CD4-positive, alpha-beta memory T cell (primary cell): ENCODE results near the gene SNTG2. TPM values are rescaled to one million over a fixed set of nuclear protein-coding genes. Genes with fewer than 3 reads are reported as not detected.

Source experiments
- CTCF ChIA-PET: fragments of 350-600 bp; sonication (Branson Sonifier 250); formaldehyde crosslinking; loops from one replicate; lab custom pipeline; 2021; ENCODE audit warnings: inconsistent platforms; ENCODE audit not compliant: partially characterized antibody; lab: Charles Lee
- POLR2A ChIA-PET: fragments of 350-600 bp; sonication (Branson Sonifier 250); formaldehyde crosslinking; loops from one replicate; lab custom pipeline; 2021; ENCODE audit not compliant: partially characterized antibody; lab: Charles Lee
- DNase-seq, 5 donors: peaks; one replicate each; pipeline versions ENCODE4 v3.0.0 to v3.0.0-alpha.2; 2020 to 2022; ENCODE audit warnings: mixed read lengths in 1 of 5
- H3K27ac ChIP-seq: one replicate; pipeline ENCODE4 v1.7.0; 2013; ENCODE audit warnings: low read depth, low read length
- H3K27me3 ChIP-seq: 2 replicates; pipeline ENCODE4 v1.7.0; 2013; ENCODE audit warnings: mild to moderate bottlenecking, low read length, moderate library complexity; ENCODE audit not compliant: insufficient read depth
- H3K36me3 ChIP-seq: 2 replicates; pipeline ENCODE4 v1.7.0; 2013; ENCODE audit warnings: mild to moderate bottlenecking, low read length, moderate library complexity; ENCODE audit not compliant: insufficient read depth
- H3K4me1 ChIP-seq: 2 replicates; pipeline ENCODE4 v1.7.0; 2013; ENCODE audit warnings: mild to moderate bottlenecking, low read length, moderate library complexity; ENCODE audit not compliant: insufficient read depth
- H3K4me3 ChIP-seq, 2 donors: one replicate each; pipeline ENCODE4 v1.7.0; 2013; ENCODE audit warnings: low read length in 2 of 2, mild to moderate bottlenecking in 1 of 2
- H3K9me3 ChIP-seq, 2 donors: one replicate each; pipeline ENCODE4 v1.7.0; 2013; ENCODE audit warnings: low read length in 2 of 2, control low read depth in 1 of 2; ENCODE audit not compliant: control insufficient read depth in 1 of 2
- H3K27ac Mint-ChIP-seq, 7 donors: one replicate each; pipeline ENCODE4 v1.8.0; 2020 to 2021; ENCODE audit warnings: mixed read lengths in 7 of 7, mild to moderate bottlenecking in 6 of 7, inconsistent platforms in 3 of 7, moderate library complexity in 3 of 7
- H3K27me3 Mint-ChIP-seq, 2 donors: one replicate each; pipeline ENCODE4 v1.8.0; 2020 to 2021; ENCODE audit warnings: mixed read lengths in 2 of 2
- H3K36me3 Mint-ChIP-seq, 2 donors: one replicate each; pipeline ENCODE4 v1.8.0; 2020 to 2021; ENCODE audit warnings: mixed read lengths in 2 of 2, inconsistent platforms in 1 of 2, mild to moderate bottlenecking in 1 of 2
- H3K4me1 Mint-ChIP-seq, 4 donors: one replicate each; pipeline ENCODE4 v1.8.0; 2020 to 2021; ENCODE audit warnings: mixed read lengths in 4 of 4, mild to moderate bottlenecking in 1 of 4
- H3K4me3 Mint-ChIP-seq, 8 donors: one replicate each; pipeline ENCODE4 v1.8.0; 2020 to 2021; ENCODE audit warnings: mixed read lengths in 8 of 8, mild to moderate bottlenecking in 7 of 8, moderate library complexity in 6 of 8, inconsistent platforms in 3 of 8
- H3K9me3 Mint-ChIP-seq, 8 donors: one replicate each; pipeline ENCODE4 v1.8.0; 2020 to 2021; ENCODE audit warnings: mixed read lengths in 8 of 8, mild to moderate bottlenecking in 5 of 8, inconsistent platforms in 3 of 8, moderate library complexity in 1 of 8
- intact Hi-C: fragments of 100-400 bp; cut with micrococcal nuclease; formaldehyde crosslinking; loops from one replicate; pipeline ENCODE4 v1.15.1; 2023
- polyA plus RNA-seq, 2 donors: library from polyadenylated mRNA; unstranded; fragments of 300-500 nt; fragmentation: Illumina TruSeq; gene quantifications; one replicate each; pipeline ENCODE4 v1.2.3, GENCODE V29; 2021
- total RNA-seq, 2 experiments: library from RNA; stranded (reverse); gene quantifications; one replicate each; pipeline ENCODE4 v1.2.3, GENCODE V29; 2021

SNTG2 gene
- total and polyA plus RNA-seq, 4 experiments from 2014 or later = 0.55 to 1.3 (median 0.96) TPM; not detected in 1

- Histone ChIP-seq H3K4me3 (no peak overlapping the region), H3K27me3 (no peaks in the 10 kb centered on the region), H3K9me3 (no peaks in the 10 kb centered on the region), H3K27ac (no peak overlapping the region), H3K36me3 (no peaks in the 10 kb centered on the region), H3K4me1 (no peaks in the 10 kb centered on the region)
- CTCF ChIA-PET = no interaction called here
- Mint-ChIP-seq H3K27me3 (peaks cover 7 to 11% of the 10 kb centered on the region in 2 donors), H3K4me1 (no peaks in the 10 kb centered on the region), H3K36me3 (no peaks in the 10 kb centered on the region), H3K27ac (no peak overlapping the region), H3K4me3 (no peak overlapping the region), H3K9me3 (no peaks in the 10 kb centered on the region)
- DNase-seq = no peak
- intact Hi-C loops = no loop called here
- POLR2A ChIA-PET = no interaction called here
Observed at GRCh38 chr2:920573-920972, 30.1 kb upstream of the SNTG2 start.

DNA sequence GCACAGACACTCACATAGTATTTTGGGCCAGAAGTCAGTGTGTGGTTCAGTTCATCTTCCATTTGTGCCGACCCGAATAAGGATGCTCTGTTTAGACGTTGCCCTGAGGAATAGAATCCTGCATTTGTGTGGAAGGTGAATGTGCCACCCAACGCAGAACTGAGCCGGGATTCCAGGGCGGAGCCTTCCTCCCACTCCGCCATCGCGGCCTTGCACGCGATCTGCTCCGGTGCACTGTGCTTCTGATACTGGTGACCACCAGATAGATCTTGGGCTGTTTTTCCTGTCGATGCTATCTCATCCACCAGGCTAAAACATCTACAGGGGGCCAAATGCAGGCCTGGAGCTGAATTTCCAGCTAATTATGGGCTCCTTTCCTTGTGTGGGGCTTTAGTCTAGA is 29.6 kb upstream of the SNTG2 start:
- no peaks in the 10 kb centered on the region for H3K4me1 Mint-ChIP-seq
- CTCF ChIA-PET = no interaction called here

DNA sequence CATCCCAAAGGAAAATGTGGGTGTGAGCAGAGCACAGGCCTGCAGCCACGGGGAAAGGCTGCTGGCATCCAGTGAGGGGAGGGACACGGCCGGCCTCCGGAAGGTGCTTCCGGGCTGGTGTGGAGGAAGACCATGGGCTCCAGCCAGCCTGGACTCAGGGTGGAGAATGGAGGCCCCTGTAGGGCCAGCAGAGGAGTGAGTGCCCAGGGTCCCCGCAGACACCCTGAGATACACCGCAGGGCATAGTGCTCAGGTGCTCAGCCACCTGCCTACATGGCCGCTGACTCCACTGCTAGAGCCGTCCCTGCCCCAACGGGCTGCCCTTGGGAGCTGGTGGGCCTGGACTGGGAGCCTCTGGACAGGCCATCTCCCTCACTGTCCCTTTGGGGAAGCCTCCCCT is 28.5 kb upstream of the SNTG2 start:
- Mint-ChIP-seq H3K4me1 (no peaks in the 10 kb centered on the region), H3K36me3 (no peaks in the 10 kb centered on the region), H3K9me3 (no peaks in the 10 kb centered on the region), H3K27ac (no peak overlapping the region), H3K4me3 (no peak overlapping the region), H3K27me3 (peaks cover 8 to 11% of the 10 kb centered on the region in 2 donors)
- POLR2A ChIA-PET = no interaction called here
- intact Hi-C loops = no loop called here
- Histone ChIP-seq H3K9me3 (no peaks in the 10 kb centered on the region), H3K36me3 (no peaks in the 10 kb centered on the region), H3K27ac (no peak overlapping the region), H3K4me1 (no peaks in the 10 kb centered on the region), H3K4me3 (no peak overlapping the region), H3K27me3 (no peaks in the 10 kb centered on the region)
- no peak for DNase-seq
- CTCF ChIA-PET = no interaction called here

More for the DNA sequence above, 29.6 kb upstream of the SNTG2 start:
- Mint-ChIP-seq H3K36me3 (no peaks in the 10 kb centered on the region), H3K27me3 (peaks cover 8 to 11% of the 10 kb centered on the region in 2 donors), H3K27ac (no peak overlapping the region), H3K9me3 (no peaks in the 10 kb centered on the region), H3K4me3 (no peak overlapping the region)
- no peak overlapping the region for H3K4me3 ChIP-seq
- no peaks in the 10 kb centered on the region for H3K36me3 ChIP-seq
- no peaks in the 10 kb centered on the region for H3K4me1 ChIP-seq
- intact Hi-C loops = no loop called here
- POLR2A ChIA-PET = no interaction called here
- no peak overlapping the region for H3K27ac ChIP-seq
- DNase-seq = no peak
- no peaks in the 10 kb centered on the region for H3K9me3 ChIP-seq
- H3K27me3 ChIP-seq = no peaks in the 10 kb centered on the region

GRCh38 chr2:923832-924601 is 26.6 kb upstream of the SNTG2 start:
- intact Hi-C loops = no loop called here

GRCh38 chr2:924701-925100 is 25.9 kb upstream of the SNTG2 start:
- no peaks in the 10 kb centered on the region for H3K27me3 ChIP-seq
- H3K36me3 ChIP-seq = no peaks in the 10 kb centered on the region
- H3K27ac ChIP-seq = no peak overlapping the region
- no peaks in the 10 kb centered on the region for H3K9me3 ChIP-seq
- ChIA-PET POLR2A (no interaction called here), CTCF (no interaction called here)
- no peak overlapping the region for H3K27ac Mint-ChIP-seq
- H3K4me3 ChIP-seq = no peak overlapping the region
- H3K9me3 Mint-ChIP-seq = no peaks in the 10 kb centered on the region
- H3K4me1 ChIP-seq = no peaks in the 10 kb centered on the region
- no peaks in the 10 kb centered on the region for H3K36me3 Mint-ChIP-seq
- DNase-seq = no peak
- H3K4me3 Mint-ChIP-seq = peak overlapping the region in 1 of 8 donors; percentile 28
- peaks cover 7 to 8% of the 10 kb centered on the region in 2 donors for H3K27me3 Mint-ChIP-seq
- intact Hi-C loops = no loop called here
- peaks cover 0 to 4% (median 0%) of the 10 kb centered on the region in 4 donors for H3K4me1 Mint-ChIP-seq

More at GRCh38 chr2:923832-924601, 26.6 kb upstream of the SNTG2 start:
- POLR2A ChIA-PET = no interaction called here
- Mint-ChIP-seq H3K27me3 (peaks cover 7 to 8% of the 10 kb centered on the region in 2 donors), H3K4me1 (peaks cover 0 to 4% (median 0%) of the 10 kb centered on the region in 4 donors), H3K4me3 (no peak overlapping the region), H3K27ac (no peak overlapping the region), H3K36me3 (no peaks in the 10 kb centered on the region), H3K9me3 (no peaks in the 10 kb centered on the region)
- H3K27me3 ChIP-seq = no peaks in the 10 kb centered on the region
- no peak for DNase-seq
- H3K27ac ChIP-seq = no peak overlapping the region
- H3K4me1 ChIP-seq = no peaks in the 10 kb centered on the region
- H3K9me3 ChIP-seq = no peaks in the 10 kb centered on the region
- H3K4me3 ChIP-seq = no peak overlapping the region
- CTCF ChIA-PET = no interaction called here
- H3K36me3 ChIP-seq = no peaks in the 10 kb centered on the region

- Mint-ChIP-seq H3K27ac (no peak overlapping the region), H3K9me3 (no peaks in the 10 kb centered on the region), H3K4me3 (no peak overlapping the region), H3K36me3 (no peaks in the 10 kb centered on the region), H3K27me3 (peaks cover 7 to 8% of the 10 kb centered on the region in 2 donors), H3K4me1 (peaks cover 0 to 4% (median 0%) of the 10 kb centered on the region in 4 donors)
- Histone ChIP-seq H3K4me1 (no peaks in the 10 kb centered on the region), H3K36me3 (no peaks in the 10 kb centered on the region), H3K4me3 (no peak overlapping the region), H3K27me3 (no peaks in the 10 kb centered on the region), H3K27ac (no peak overlapping the region), H3K9me3 (no peaks in the 10 kb centered on the region)
- intact Hi-C loops = no loop called here
- no peak for DNase-seq
- ChIA-PET CTCF (no interaction called here), POLR2A (no interaction called here)
Observed at GRCh38 chr2:925309-925708, 25.3 kb upstream of the SNTG2 start.

DNA sequence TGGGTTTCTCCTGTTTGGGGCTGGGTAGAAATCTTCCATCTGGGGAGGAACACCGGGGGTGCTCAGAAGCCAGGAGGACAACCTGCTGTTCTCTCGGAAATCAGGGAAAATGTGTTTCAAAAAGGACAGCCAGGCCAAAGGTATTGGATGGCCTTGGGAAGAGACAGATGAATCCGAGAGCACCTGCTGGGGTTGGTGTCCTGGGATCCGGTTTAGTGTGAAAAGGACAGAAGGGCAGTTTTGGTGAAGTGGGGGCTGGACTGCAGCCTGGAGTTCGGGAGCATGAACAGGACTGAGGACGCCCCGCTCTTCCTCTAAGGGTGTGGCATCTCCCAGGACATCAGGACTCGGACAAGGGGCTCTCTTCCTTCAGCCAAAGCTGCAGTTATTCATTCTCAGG is 24.9 kb upstream of the SNTG2 start:
- ChIA-PET POLR2A (no interaction called here), CTCF (no interaction called here)
- Histone ChIP-seq H3K27ac (no peak overlapping the region), H3K4me1 (no peaks in the 10 kb centered on the region), H3K36me3 (no peaks in the 10 kb centered on the region), H3K9me3 (no peaks in the 10 kb centered on the region), H3K27me3 (no peaks in the 10 kb centered on the region), H3K4me3 (no peak overlapping the region)
- no peaks in the 10 kb centered on the region for H3K9me3 Mint-ChIP-seq
- no peak overlapping the region for H3K27ac Mint-ChIP-seq
- intact Hi-C loops = no loop called here
- no peak for DNase-seq
- H3K27me3 Mint-ChIP-seq = peaks cover 7 to 8% of the 10 kb centered on the region in 2 donors
- H3K36me3 Mint-ChIP-seq = no peaks in the 10 kb centered on the region
- peaks cover 0 to 4% (median 0%) of the 10 kb centered on the region in 4 donors for H3K4me1 Mint-ChIP-seq
- no peak overlapping the region for H3K4me3 Mint-ChIP-seq
